OCI-LY1 (cell line): Measurements from ENCODE around the gene UMAD1.

Experiments
- H2AFZ ChIP-seq: fragments of 200-600 bp; sonication (generic), shearing (Covaris generic); 2 replicates; pipeline ENCODE4 v1.6.0; 2014; ENCODE audit warnings: antibody characterized with exemption, mild to moderate bottlenecking, low read length
- H3F3A ChIP-seq: fragments of 200-600 bp; sonication (generic), shearing (Covaris generic); 2 replicates; pipeline ENCODE4 v1.6.0; 2014; ENCODE audit warnings: mild to moderate bottlenecking, antibody characterized with exemption, low read length, moderate library complexity; ENCODE audit not compliant: insufficient read depth
- H3K27ac ChIP-seq: fragments of 200-600 bp; sonication (generic); 2 replicates; pipeline ENCODE4 v1.5.1; 2014; ENCODE audit warnings: low read length, mixed run types, mild to moderate bottlenecking, low read depth; ENCODE audit not compliant: poor library complexity, severe bottlenecking
- H3K27me3 ChIP-seq: fragments of 200-600 bp; sonication (generic); 2 replicates; pipeline ENCODE4 v1.6.0; 2014; ENCODE audit warnings: antibody characterized with exemption, mild to moderate bottlenecking, low read length, moderate library complexity; ENCODE audit not compliant: insufficient read depth
- H3K36me3 ChIP-seq: fragments of 200-600 bp; sonication (generic); 2 replicates; pipeline ENCODE4 v1.6.1; 2014; ENCODE audit warnings: mild to moderate bottlenecking, antibody characterized with exemption, low read length, moderate library complexity, mixed read lengths; ENCODE audit not compliant: insufficient read depth
- H3K4me1 ChIP-seq: fragments of 200-600 bp; sonication (generic); 2 replicates; pipeline ENCODE4 v1.5.1; 2014; ENCODE audit warnings: mild to moderate bottlenecking, low read length, moderate library complexity; ENCODE audit not compliant: insufficient read depth, severe bottlenecking
- H3K4me2 ChIP-seq: fragments of 200-600 bp; sonication (generic), shearing (Covaris generic); 2 replicates; pipeline ENCODE4 v1.6.1; 2014; ENCODE audit warnings: low read length
- H3K4me3 ChIP-seq: fragments of 200-600 bp; sonication (generic); 2 replicates; pipeline ENCODE4 v1.5.1; 2014; ENCODE audit warnings: low read length, low read depth, mild to moderate bottlenecking, mixed read lengths; ENCODE audit not compliant: poor library complexity, severe bottlenecking
- H3K79me2 ChIP-seq: fragments of 200-600 bp; shearing (Covaris generic); 2 replicates; pipeline ENCODE4 v1.6.1; 2016; ENCODE audit warnings: mixed run types, low read length, mixed read lengths; ENCODE audit not compliant: insufficient read depth
- H3K9ac ChIP-seq: fragments of 200-600 bp; sonication (generic), shearing (Covaris generic); 2 replicates; pipeline ENCODE4 v1.6.1; 2014; ENCODE audit warnings: mild to moderate bottlenecking, low read length, mixed read lengths
- H3K9me2 ChIP-seq: fragments of 200-600 bp; sonication (generic), shearing (Covaris generic); 2 replicates; pipeline ENCODE4 v1.6.1; 2014; ENCODE audit warnings: low read depth, mild to moderate bottlenecking, low read length, mixed read lengths
- H3K9me3 ChIP-seq: fragments of 200-600 bp; shearing (Covaris generic); 2 replicates; pipeline ENCODE4 v1.6.1; 2014; ENCODE audit warnings: low read length, mixed read lengths
- H4K20me1 ChIP-seq: fragments of 200-600 bp; sonication (generic), shearing (Covaris generic); 2 replicates; pipeline ENCODE4 v1.6.0; 2016; ENCODE audit warnings: mild to moderate bottlenecking, low read length; ENCODE audit not compliant: insufficient read depth
- CTCF ChIP-seq: fragments of 200-600 bp; sonication (generic), shearing (Covaris generic); IDR thresholded peaks from 2 replicates; pipeline ENCODE4 v1.5.1; 2017; ENCODE audit warnings: mild to moderate bottlenecking, antibody characterized with exemption, low read length, moderate library complexity, mixed read lengths
- EZH2 ChIP-seq: fragments of 200-600 bp; sonication (generic), shearing (Covaris generic); IDR thresholded peaks from 2 replicates; pipeline ENCODE4 v1.8.0; 2017; ENCODE audit warnings: borderline replicate concordance, mixed run types, mild to moderate bottlenecking, antibody characterized with exemption, low read length, moderate library complexity, mixed read lengths

Gene UMAD1

GRCh38 chr7:7902845-7903244, 262.3 kb downstream of the UMAD1 start:
- Histone ChIP-seq H3K36me3 (0 out of 2 replicates have a peak, but pooled peaks cover 3% of the 10 kb centered on the region), H3K9me3 (0 out of 2 replicates have a peak, but pooled peaks cover under 1% of the 10 kb centered on the region), H3K4me3 (no peak overlapping the region), H4K20me1 (no peaks in the 10 kb centered on the region), H3K9me2 (no peaks in the 10 kb centered on the region), H2AFZ (no peak overlapping the region), H3F3A (no peaks in the 10 kb centered on the region), H3K4me2 (no peak overlapping the region), H3K79me2 (no peaks in the 10 kb centered on the region), H3K9ac (no peak overlapping the region), H3K4me1 (no peaks in the 10 kb centered on the region), H3K27me3 (no peaks in the 10 kb centered on the region), H3K27ac (peak overlapping the region; percentile 9)
- TF ChIP-seq EZH2 (no peak), CTCF (no peak)

- no peak overlapping the region for H3K9ac ChIP-seq
- H3K27ac ChIP-seq: no peak overlapping the region
Observed at GRCh38 chr7:7907306-7907705, 266.8 kb downstream of the UMAD1 start.

GRCh38 chr7:7908622-7909145, 268.1 kb downstream of the UMAD1 start:
- Histone ChIP-seq H3F3A (no peaks in the 10 kb centered on the region), H3K9me2 (no peaks in the 10 kb centered on the region), H2AFZ (no peak overlapping the region), H4K20me1 (no peaks in the 10 kb centered on the region), H3K4me3 (no peak overlapping the region), H3K27ac (peak overlapping the region; percentile 0), H3K36me3 (0 out of 2 replicates have a peak, but pooled peaks cover 3% of the 10 kb centered on the region), H3K9ac (no peak overlapping the region), H3K27me3 (no peaks in the 10 kb centered on the region), H3K9me3 (0 out of 2 replicates have a peak, but pooled peaks cover 2% of the 10 kb centered on the region), H3K79me2 (no peaks in the 10 kb centered on the region), H3K4me2 (no peak overlapping the region), H3K4me1 (peaks cover 13% of the 10 kb centered on the region)
- TF ChIP-seq EZH2 (no peak), CTCF (no peak)

More at GRCh38 chr7:7907306-7907705, 266.8 kb downstream of the UMAD1 start:
- Histone ChIP-seq H3K4me1 (peaks cover 13% of the 10 kb centered on the region), H3K4me2 (no peak overlapping the region), H3K79me2 (no peaks in the 10 kb centered on the region), H3K9me3 (0 out of 2 replicates have a peak, but pooled peaks cover 2% of the 10 kb centered on the region), H3K4me3 (no peak overlapping the region), H3F3A (no peaks in the 10 kb centered on the region), H4K20me1 (no peaks in the 10 kb centered on the region), H2AFZ (no peak overlapping the region), H3K9me2 (no peaks in the 10 kb centered on the region), H3K27me3 (no peaks in the 10 kb centered on the region), H3K36me3 (0 out of 2 replicates have a peak, but pooled peaks cover 3% of the 10 kb centered on the region)
- TF ChIP-seq CTCF (no peak), EZH2 (no peak)
